Prostate gland (tissue), 2 donors: ENCODE results near the gene TANC1. TPM values are rescaled to one million over a fixed set of nuclear protein-coding genes. Genes with fewer than 3 reads are reported as not detected.
"Not testable (repeated sequence)": the region's sequence is repeated elsewhere in the genome, so short reads cannot be mapped to it uniquely, and the experiment has no call there.

ENCODE experiments used
- DNase-seq: peaks from one replicate; pipeline ENCODE4 v3.0.0-alpha.2; 2019; ENCODE audit warnings: low spot score
- H3K27ac ChIP-seq, 2 donors: fragments of 200-600 bp; sonication (generic); 2 replicates each; pipeline ENCODE4 v1.5.1; 2017 to 2019
- H3K27me3 ChIP-seq: fragments of 200-600 bp; sonication (generic); replicated peaks from 2 replicates; pipeline ENCODE4 v1.5.1; 2019; ENCODE audit not compliant: insufficient read depth
- H3K36me3 ChIP-seq, 2 donors: fragments of 200-600 bp; sonication (generic); 1 replicate in 1 of 2; 2 replicates in 1 of 2; pipeline versions ENCODE4 v1.5.1 to v1.8.1; 2017 to 2019
- H3K4me1 ChIP-seq: fragments of 200-600 bp; sonication (generic); replicated peaks from 2 replicates; pipeline ENCODE4 v1.5.1; 2019
- H3K4me3 ChIP-seq, 2 donors: fragments of 200-600 bp; sonication (generic); 2 replicates each; pipeline ENCODE4 v1.5.1; 2017 to 2019
- H3K9me3 ChIP-seq: fragments of 200-600 bp; sonication (generic); 2 replicates; pipeline ENCODE4 v1.5.1; 2017
- POLR2A ChIP-seq: fragments of 450-650 bp; IDR thresholded peaks from one replicate; pipeline ENCODE4 v1.6.1; 2016; ENCODE audit warnings: antibody characterized with exemption, mild to moderate bottlenecking
- POLR2AphosphoS5 ChIP-seq: sonication (generic); formaldehyde crosslinking; IDR thresholded peaks from one replicate; pipeline ENCODE4 v1.6.1; 2017; ENCODE audit warnings: antibody characterized with exemption
- WGBS: methylation state at CpG from one replicate; pipeline ENCODE4 v1.1.5; 2018; 5-methylcytosine and 5-hydroxymethylcytosine counted together
- intact Hi-C: fragments of 100-400 bp; cut with DNase I; formaldehyde crosslinking; loops from one replicate; pipeline ENCODE4 v1.14.2; 2022
- total RNA-seq, 2 donors: library from RNA; depleted of rRNA; stranded (reverse); fragments of >200 nt; gene quantifications; one replicate each; pipeline ENCODE4 v1.1.0, GENCODE V29; 2016
- TF ChIP-seq, protein P1 (sequence below), 4 experiments: fragments of 200-600 bp in 2 of 4; fragments of 450-650 bp in 2 of 4; sonication (generic) in 2 of 4; IDR thresholded peaks; 1 replicate in 3 of 4; 2 replicates in 1 of 4; pipeline ENCODE4 v1.5.1; 2016 to 2019; ENCODE audit warnings: antibody characterized with exemption in 4 of 4, mild to moderate bottlenecking in 2 of 4, moderate library complexity in 2 of 4

Gene TANC1
- total RNA-seq, 2 donors from 2014 or later: 33.5 to 39.7 TPM

DNA sequence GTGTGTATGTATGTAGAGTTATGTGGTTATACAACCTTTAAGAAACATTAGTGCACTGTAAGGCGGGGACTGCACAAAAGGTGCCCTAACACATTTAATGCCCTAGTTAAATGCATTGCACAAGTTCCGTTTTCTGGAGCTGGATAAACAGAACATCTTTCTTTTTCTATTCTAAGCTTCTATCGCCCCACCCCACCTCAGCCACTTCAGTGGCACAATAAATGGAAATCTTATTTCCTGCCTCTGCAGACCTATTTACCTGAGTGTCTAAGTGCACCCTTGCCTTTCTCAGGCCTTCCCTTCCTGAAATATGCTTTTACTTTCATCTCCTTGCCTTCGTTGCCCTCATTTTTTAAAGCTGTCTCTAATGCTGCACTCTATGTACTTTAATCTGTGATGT is 123.5 kb downstream of the TANC1 start:
- intact Hi-C loops: loop anchor here (5.0 kb wide), 1 partner anchor 125 kb away; the partner anchor contains the start of gene TANC1
- Histone ChIP-seq H3K36me3 (no peaks in the 10 kb centered on the region), H3K4me1 (peaks cover 45% of the 10 kb centered on the region), H3K27ac (peak overlapping the region; percentile 50 to 62), H3K9me3 (no peaks in the 10 kb centered on the region), H3K27me3 (no peaks in the 10 kb centered on the region), H3K4me3 (no peak overlapping the region)
- TF ChIP-seq POLR2AphosphoS5: peak; percentile 47
- TF ChIP-seq, protein P1, sequence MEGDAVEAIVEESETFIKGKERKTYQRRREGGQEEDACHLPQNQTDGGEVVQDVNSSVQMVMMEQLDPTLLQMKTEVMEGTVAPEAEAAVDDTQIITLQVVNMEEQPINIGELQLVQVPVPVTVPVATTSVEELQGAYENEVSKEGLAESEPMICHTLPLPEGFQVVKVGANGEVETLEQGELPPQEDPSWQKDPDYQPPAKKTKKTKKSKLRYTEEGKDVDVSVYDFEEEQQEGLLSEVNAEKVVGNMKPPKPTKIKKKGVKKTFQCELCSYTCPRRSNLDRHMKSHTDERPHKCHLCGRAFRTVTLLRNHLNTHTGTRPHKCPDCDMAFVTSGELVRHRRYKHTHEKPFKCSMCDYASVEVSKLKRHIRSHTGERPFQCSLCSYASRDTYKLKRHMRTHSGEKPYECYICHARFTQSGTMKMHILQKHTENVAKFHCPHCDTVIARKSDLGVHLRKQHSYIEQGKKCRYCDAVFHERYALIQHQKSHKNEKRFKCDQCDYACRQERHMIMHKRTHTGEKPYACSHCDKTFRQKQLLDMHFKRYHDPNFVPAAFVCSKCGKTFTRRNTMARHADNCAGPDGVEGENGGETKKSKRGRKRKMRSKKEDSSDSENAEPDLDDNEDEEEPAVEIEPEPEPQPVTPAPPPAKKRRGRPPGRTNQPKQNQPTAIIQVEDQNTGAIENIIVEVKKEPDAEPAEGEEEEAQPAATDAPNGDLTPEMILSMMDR (IDR thresholded peaks at IDR 0.05): no peak
- DNase-seq: peak; percentile 59
- 24% methylated on average over 4 of the region's 4 CpGs for WGBS

DNA sequence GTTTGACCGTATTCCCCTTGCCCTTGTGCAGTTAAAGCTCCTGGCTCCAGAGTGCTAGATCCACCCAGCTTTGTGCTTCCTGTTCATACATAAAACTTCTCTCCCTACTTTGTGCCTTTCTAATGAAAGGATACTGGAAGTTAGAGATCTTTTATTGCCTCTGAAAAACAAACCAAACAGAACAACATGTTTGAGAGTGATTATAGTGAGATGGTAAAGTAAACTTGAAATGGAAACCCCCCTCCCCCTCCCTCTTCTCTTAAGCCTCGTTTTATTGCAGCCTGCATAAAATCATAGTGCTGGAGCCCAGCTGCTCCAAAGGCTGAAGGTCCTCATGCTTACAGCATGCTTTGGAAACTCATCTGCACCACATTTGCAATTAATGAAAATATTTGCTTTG is 125.1 kb downstream of the TANC1 start:
- H3K9me3 ChIP-seq: no peaks in the 10 kb centered on the region
- intact Hi-C loops: loop anchor here (5.0 kb wide), 1 partner anchor 126 kb away; the partner anchor contains the start of gene TANC1
- DNase-seq: peak; percentile 76
- H3K27me3 ChIP-seq: no peaks in the 10 kb centered on the region
- peaks cover 46% of the 10 kb centered on the region for H3K4me1 ChIP-seq
- no peaks in the 10 kb centered on the region for H3K36me3 ChIP-seq
- no peak overlapping the region for H3K4me3 ChIP-seq
- H3K27ac ChIP-seq: peak overlapping the region; percentile 5 to 74
- 0% methylated on average over 2 of the region's 2 CpGs for WGBS
- TF ChIP-seq, protein P1 (IDR thresholded peaks at IDR 0.05): no peak
- TF ChIP-seq POLR2A (no peak), POLR2AphosphoS5 (peak; percentile 91)

DNA sequence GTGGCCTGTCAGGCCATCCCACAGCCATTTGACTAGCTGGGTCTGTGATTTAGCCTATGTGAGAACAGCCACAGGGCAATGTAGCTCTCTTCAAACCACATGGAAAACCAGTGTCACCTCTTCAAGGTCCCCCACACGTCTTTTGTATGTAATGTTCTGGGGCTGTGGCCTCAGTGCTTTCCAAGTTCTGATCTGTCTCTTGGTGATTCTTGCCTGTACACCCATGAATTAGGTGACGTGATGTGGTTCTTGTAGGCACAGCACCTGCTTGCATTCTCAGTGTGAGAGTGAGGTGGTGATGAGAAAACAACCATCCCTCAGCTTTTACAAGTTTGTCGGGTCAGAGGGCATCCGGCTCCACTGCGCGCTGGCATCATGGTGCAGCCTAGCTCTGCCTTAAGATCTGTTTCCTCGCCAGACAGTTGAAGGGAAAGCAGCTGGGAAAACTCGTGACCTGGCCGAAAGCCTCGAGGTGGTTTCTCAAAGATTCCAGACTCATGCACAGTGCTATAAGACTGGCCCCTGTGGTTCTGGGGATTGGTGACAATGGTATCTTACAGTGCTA is 125.8 kb downstream of the TANC1 start:
- Histone ChIP-seq H3K27me3 (no peaks in the 10 kb centered on the region), H3K4me3 (no peak overlapping the region), H3K27ac (peak overlapping the region; percentile 70 to 74), H3K36me3 (no peaks in the 10 kb centered on the region), H3K4me1 (peaks cover 52% of the 10 kb centered on the region), H3K9me3 (no peaks in the 10 kb centered on the region)
- 29% methylated on average over 10 of the region's 10 CpGs for WGBS
- DNase-seq: peak; percentile 60
- TF ChIP-seq, protein P1 (IDR thresholded peaks at IDR 0.05): no peak
- peak; percentile 72 for TF ChIP-seq POLR2AphosphoS5
- intact Hi-C loops: loop anchor here (2.0 to 5.0 kb wide), 2 partner anchors 41 to 127 kb away; partner anchors contain the start of gene TANC1

DNA sequence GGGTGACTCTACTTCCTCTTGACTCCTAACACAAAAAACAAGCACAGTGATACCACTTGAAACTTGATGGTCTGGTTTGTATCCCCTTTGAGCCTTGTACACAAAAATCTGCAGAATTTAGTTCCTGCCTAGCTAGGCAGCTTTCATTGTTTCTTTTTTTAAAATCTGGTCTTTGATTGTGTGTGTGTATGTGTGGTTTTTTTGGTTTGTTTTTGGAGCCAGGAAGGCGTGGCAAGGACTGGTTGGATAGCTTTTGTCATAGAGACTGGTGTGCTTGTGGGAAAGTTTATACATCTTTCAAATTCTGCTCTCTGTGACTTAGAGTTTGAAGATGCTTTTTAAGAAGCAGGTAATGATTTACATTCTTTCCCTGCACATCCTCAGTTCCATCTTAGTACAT is 127.4 kb downstream of the TANC1 start:
- Histone ChIP-seq H3K36me3 (no peaks in the 10 kb centered on the region), H3K9me3 (no peaks in the 10 kb centered on the region), H3K4me1 (peaks cover 43% of the 10 kb centered on the region), H3K27ac (peak overlapping the region in 1 of 2 donors; percentile 70), H3K4me3 (no peak overlapping the region), H3K27me3 (no peaks in the 10 kb centered on the region)
- DNase-seq: no peak
- no peak for TF ChIP-seq POLR2AphosphoS5
- no peak for TF ChIP-seq POLR2A
- TF ChIP-seq, protein P1 (IDR thresholded peaks at IDR 0.05): no peak
- WGBS: 63% methylated on average over 1 of the region's 1 CpG
- intact Hi-C loops: loop anchor here (2.0 kb wide), 1 partner anchor 43 kb away; no protein-coding TSS in a partner anchor

DNA sequence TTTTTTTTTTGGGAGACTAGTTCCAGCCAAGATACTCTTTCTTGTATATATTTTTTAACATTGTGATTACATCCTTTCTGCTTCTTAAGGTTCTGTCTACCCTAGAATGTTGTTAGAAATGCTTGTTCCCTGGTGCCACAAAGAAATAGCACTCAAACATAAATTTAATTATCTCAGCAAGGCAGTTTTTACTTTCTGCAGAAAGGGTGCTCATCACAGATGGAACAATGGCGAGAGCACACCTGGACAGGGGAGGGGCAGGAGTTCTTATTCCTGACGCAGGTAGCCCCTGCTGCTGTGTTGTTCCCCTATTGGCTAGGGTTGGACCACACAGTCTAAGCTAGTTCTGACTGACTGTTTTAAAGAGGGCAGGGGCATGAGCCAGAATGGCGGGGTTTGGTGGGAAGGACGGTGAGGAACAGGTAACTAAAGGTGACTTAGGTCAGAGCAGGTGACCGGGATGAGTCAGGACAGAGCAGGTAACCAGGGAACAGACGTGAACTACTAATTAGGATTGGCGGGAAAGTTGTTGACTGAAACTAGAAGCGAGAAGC is 127.9 kb downstream of the TANC1 start:
- DNase-seq, H3K4me3 ChIP-seq, intact Hi-C loops, H3K36me3 ChIP-seq, H3K27me3 ChIP-seq, H3K9me3 ChIP-seq, H3K27ac ChIP-seq: not testable (repeated sequence)
- WGBS: 88% methylated on average over 8 of the region's 8 CpGs
- H3K4me1 ChIP-seq: peaks cover 38% of the 10 kb centered on the region
